Measurements from ENCODE around the gene PJA2. TPM values are rescaled to one million over a fixed set of nuclear protein-coding genes. Genes with fewer than 3 reads are reported as not detected.
"Not testable (repeated sequence)": the region's sequence is repeated elsewhere in the genome, so short reads cannot be mapped to it uniquely, and the experiment has no call there.

The PJA2 gene
- total RNA-seq, 2 experiments from 2014 or later, result 72.2 to 75.6 TPM

- no peak for ATAC-seq (ENCODE audit: low read depth)
- Mint-ChIP-seq H3K9me3 (peaks cover 20% of the 10 kb centered on the region), H3K27ac (no peak overlapping the region), H3K36me3 (peaks cover 15% of the 10 kb centered on the region), H3K4me3 (no peak overlapping the region), H3K4me1 (peaks cover under 1% of the 10 kb centered on the region), H3K27me3 (peaks cover 12% of the 10 kb centered on the region)
- DNase-seq, result no peak
- POLR2A ChIA-PET, result no interaction called here
Observed at GRCh38 chr5:109418712-109419352, 9.1 kb upstream of the PJA2 start.

GRCh38 chr5:109416882-109417281, 7.1 kb upstream of the PJA2 start:
- DNase-seq, result no peak
- H3K27me3 Mint-ChIP-seq, result peaks cover 8% of the 10 kb centered on the region
- peaks cover 20% of the 10 kb centered on the region for H3K9me3 Mint-ChIP-seq
- no peak overlapping the region for H3K27ac Mint-ChIP-seq
- H3K4me1 Mint-ChIP-seq, result peaks cover 2% of the 10 kb centered on the region
- peaks cover 15% of the 10 kb centered on the region for H3K36me3 Mint-ChIP-seq
- ATAC-seq (ENCODE audit: low read depth), result no peak
- POLR2A ChIA-PET, result no interaction called here
- no peak overlapping the region for H3K4me3 Mint-ChIP-seq

- H3K4me1 Mint-ChIP-seq; H3K27ac Mint-ChIP-seq; DNase-seq; POLR2A ChIA-PET; ATAC-seq (ENCODE audit: low read depth); H3K4me3 Mint-ChIP-seq; H3K27me3 Mint-ChIP-seq: not testable (repeated sequence)
- H3K9me3 Mint-ChIP-seq, result peaks cover 20% of the 10 kb centered on the region
- peaks cover 17% of the 10 kb centered on the region for H3K36me3 Mint-ChIP-seq
Observed at GRCh38 chr5:109413921-109414461, 4.2 kb upstream of the PJA2 start.

GRCh38 chr5:109413458-109413857, 3.7 kb upstream of the PJA2 start:
- Mint-ChIP-seq H3K27ac (no peak overlapping the region), H3K4me3 (no peak overlapping the region), H3K4me1 (peaks cover 7% of the 10 kb centered on the region), H3K27me3 (peaks cover 4% of the 10 kb centered on the region), H3K9me3 (peaks cover 17% of the 10 kb centered on the region), H3K36me3 (peaks cover 15% of the 10 kb centered on the region)
- no peak for ATAC-seq (ENCODE audit: low read depth)
- no peak for DNase-seq
- POLR2A ChIA-PET, result no interaction called here

GRCh38 chr5:109412981-109413402, 3.2 kb upstream of the PJA2 start:
- DNase-seq (no peak), ATAC-seq (ENCODE audit: low read depth) (no peak)
- Mint-ChIP-seq H3K4me1 (peaks cover 7% of the 10 kb centered on the region), H3K27ac (no peak overlapping the region), H3K27me3 (peaks cover 3% of the 10 kb centered on the region), H3K9me3 (peaks cover 16% of the 10 kb centered on the region), H3K36me3 (peaks cover 11% of the 10 kb centered on the region), H3K4me3 (no peak overlapping the region)
- POLR2A ChIA-PET, result no interaction called here

- no peak for ATAC-seq (ENCODE audit: low read depth)
- Mint-ChIP-seq H3K36me3 (peaks cover 11% of the 10 kb centered on the region), H3K27me3 (no peaks in the 10 kb centered on the region), H3K9me3 (peaks cover 13% of the 10 kb centered on the region), H3K27ac (no peak overlapping the region), H3K4me3 (no peak overlapping the region), H3K4me1 (peaks cover 16% of the 10 kb centered on the region)
- POLR2A ChIA-PET, result no interaction called here
- no peak for DNase-seq
Observed at GRCh38 chr5:109411627-109412026, 1.9 kb upstream of the PJA2 start.

- DNase-seq (no peak), ATAC-seq (ENCODE audit: low read depth) (no peak)
- Mint-ChIP-seq H3K9me3 (peaks cover 13% of the 10 kb centered on the region), H3K36me3 (peaks cover 12% of the 10 kb centered on the region), H3K27ac (peak overlapping the region; percentile 100), H3K4me1 (peaks cover 20% of the 10 kb centered on the region), H3K27me3 (no peaks in the 10 kb centered on the region), H3K4me3 (peak overlapping the region; percentile 95)
- POLR2A ChIA-PET, result interaction anchor here (2.1 kb wide), 1 partner anchor 1030 kb away, joined by 8 read pairs; the partner anchor contains the start of gene FBXL17
Observed at GRCh38 chr5:109411149-109411514, 1.4 kb upstream of the PJA2 start.

GRCh38 chr5:109410389-109411148, 795 bp upstream of the PJA2 start:
- Mint-ChIP-seq H3K27me3 (no peaks in the 10 kb centered on the region), H3K4me3 (peak overlapping the region; percentile 95), H3K9me3 (peaks cover 8% of the 10 kb centered on the region), H3K4me1 (peaks cover 23% of the 10 kb centered on the region), H3K27ac (peak overlapping the region; percentile 100), H3K36me3 (peaks cover 10% of the 10 kb centered on the region)
- DNase-seq, result peak; percentile 54
- POLR2A ChIA-PET, result interaction anchor here (0.8 to 2.1 kb wide), 4 partner anchors 34 to 1029 kb away, joined by 3 to 10 read pairs (median 6); partner anchors contain the start of genes FBXL17 and MAN2A1
- ATAC-seq (ENCODE audit: low read depth), result peak; percentile 4

- Mint-ChIP-seq H3K9me3 (peaks cover 5% of the 10 kb centered on the region), H3K4me3 (peak overlapping the region; percentile 95), H3K4me1 (peaks cover 30% of the 10 kb centered on the region), H3K27ac (peak overlapping the region; percentile 100), H3K27me3 (no peaks in the 10 kb centered on the region), H3K36me3 (peaks cover 15% of the 10 kb centered on the region)
- POLR2A ChIA-PET, result interaction anchor here (1.0 to 2.1 kb wide), 3 partner anchors 281 to 1028 kb away, joined by 4 to 10 read pairs (median 8); partner anchors contain the start of genes FBXL17 and MAN2A1
- DNase-seq (peak; percentile 85), ATAC-seq (ENCODE audit: low read depth) (peak; percentile 25)
Observed at GRCh38 chr5:109408991-109409843, 557 bp downstream of the PJA2 start.

GRCh38 chr5:109407913-109408312, 1.9 kb downstream of the PJA2 start:
- no peak for ATAC-seq (ENCODE audit: low read depth)
- H3K4me1 Mint-ChIP-seq, result peaks cover 33% of the 10 kb centered on the region
- POLR2A ChIA-PET, result no interaction called here

GRCh38 chr5:109406719-109407118, 3.1 kb downstream of the PJA2 start:
- peaks cover 3% of the 10 kb centered on the region for H3K9me3 Mint-ChIP-seq
- H3K27ac Mint-ChIP-seq, result no peak overlapping the region
- peak overlapping the region; percentile 30 for H3K4me3 Mint-ChIP-seq
- ATAC-seq (ENCODE audit: low read depth) (no peak), DNase-seq (no peak)
- POLR2A ChIA-PET, result no interaction called here
- H3K27me3 Mint-ChIP-seq, result no peaks in the 10 kb centered on the region
- H3K4me1 Mint-ChIP-seq, result peaks cover 42% of the 10 kb centered on the region
- H3K36me3 Mint-ChIP-seq, result peaks cover 28% of the 10 kb centered on the region

More at GRCh38 chr5:109407913-109408312, 1.9 kb downstream of the PJA2 start:
- no peak for DNase-seq
- Mint-ChIP-seq H3K9me3 (peaks cover 3% of the 10 kb centered on the region), H3K36me3 (peaks cover 24% of the 10 kb centered on the region), H3K27me3 (no peaks in the 10 kb centered on the region), H3K4me3 (peak overlapping the region; percentile 95), H3K27ac (peak overlapping the region; percentile 100)

GRCh38 chr5:109404428-109404960, 5.3 kb downstream of the PJA2 start:
- DNase-seq (no peak), ATAC-seq (ENCODE audit: low read depth) (no peak)
- H3K27me3 Mint-ChIP-seq, result no peaks in the 10 kb centered on the region
- H3K4me1 Mint-ChIP-seq, result peaks cover 43% of the 10 kb centered on the region
- peak overlapping the region; percentile 16 for H3K27ac Mint-ChIP-seq
- peak overlapping the region; percentile 30 for H3K4me3 Mint-ChIP-seq
- peaks cover 3% of the 10 kb centered on the region for H3K9me3 Mint-ChIP-seq
- H3K36me3 Mint-ChIP-seq, result peaks cover 38% of the 10 kb centered on the region
- POLR2A ChIA-PET, result interaction anchor here (1.4 kb wide), 1 partner anchor 284 kb away, joined by 4 read pairs; no protein-coding TSS in a partner anchor

GRCh38 chr5:109403469-109403868, 6.3 kb downstream of the PJA2 start:
- H3K36me3 Mint-ChIP-seq, result peaks cover 41% of the 10 kb centered on the region
- H3K27me3 Mint-ChIP-seq, result no peaks in the 10 kb centered on the region
- H3K4me1 Mint-ChIP-seq, result peaks cover 45% of the 10 kb centered on the region
- POLR2A ChIA-PET, result no interaction called here
- DNase-seq (no peak), ATAC-seq (ENCODE audit: low read depth) (no peak)
- H3K9me3 Mint-ChIP-seq, result peaks cover 3% of the 10 kb centered on the region
- H3K27ac Mint-ChIP-seq, result no peak overlapping the region
- H3K4me3 Mint-ChIP-seq, result no peak overlapping the region
